Measurements from ENCODE around the gene CLTA.

Gene CLTA

GRCh38 chr9:36249189-36249588, 58.5 kb downstream of the CLTA start:
- DNase-seq, result no peak

GRCh38 chr9:36250079-36250478, 59.4 kb downstream of the CLTA start:
- no peak for DNase-seq

- no peak for DNase-seq
These were observed 60.7 kb downstream of the CLTA start for GRCh38 chr9:36251428-36251827.

- peak; percentile 99 for DNase-seq
These were observed 67.7 kb downstream of the CLTA start, which contains the start of gene GNE for GRCh38 chr9:36258208-36258995. Gene GNE (minus strand): TSS chr9:36258448. CDS start chr9:36249355, 9,093 bp downstream.

- DNase-seq, result no peak
These were observed 68.3 kb downstream of the CLTA start for GRCh38 chr9:36258996-36259533.

Measured in activated effector memory CD4-positive, alpha-beta T cell treated with anti-CD3 and anti-CD28 coated beads, Interleukin-2, amount 50 U/mL, for 16 hours (primary cell).